Stimulated activated CD4-positive, alpha-beta T cell treated with anti-CD3 and anti-CD28 coated beads, Interleukin-15, amount 100 ng/mL, for 24 hours (primary cell): ENCODE measurements around the gene UNK.
"Not testable (repeated sequence)": the region's sequence is repeated elsewhere in the genome, so short reads cannot be mapped to it uniquely, and the experiment has no call there.

Source experiments
- DNase-seq: peaks from one replicate; pipeline ENCODE4 v3.0.0-alpha.2; 2020

Gene UNK

GRCh38 chr17:75774471-75774990 is 10.1 kb upstream of the UNK start:
- DNase-seq, result no peak

- DNase-seq, result no peak
Measured at GRCh38 chr17:75774991-75775668, 9.5 kb upstream of the UNK start.

GRCh38 chr17:75776386-75777295 is 8.0 kb upstream of the UNK start:
- DNase-seq, result no peak

GRCh38 chr17:75777296-75777922 is 7.2 kb upstream of the UNK start:
- DNase-seq, result no peak

- not testable (repeated sequence) for DNase-seq
Measured at GRCh38 chr17:75778066-75778860, 6.3 kb upstream of the UNK start.

- DNase-seq, result no peak
Measured at GRCh38 chr17:75778861-75779249, 5.8 kb upstream of the UNK start.

GRCh38 chr17:75779250-75779986 is 5.2 kb upstream of the UNK start:
- peak; percentile 94 for DNase-seq

- DNase-seq, result no peak
Measured at GRCh38 chr17:75779987-75780889, 4.4 kb upstream of the UNK start.

GRCh38 chr17:75783069-75783783 is 1.4 kb upstream of the UNK start:
- DNase-seq, result no peak

- DNase-seq, result no peak
Measured at GRCh38 chr17:75783803-75784472, 668 bp upstream of the UNK start.

- peak; percentile 90 for DNase-seq
Measured at GRCh38 chr17:75785016-75785890, 647 bp downstream of the UNK start.

GRCh38 chr17:75791254-75791653 is 6.6 kb downstream of the UNK start:
- no peak for DNase-seq

- no peak for DNase-seq
Measured at GRCh38 chr17:75793460-75793859, 8.9 kb downstream of the UNK start.

- DNase-seq, result no peak
Measured at GRCh38 chr17:75795820-75796607, 11.4 kb downstream of the UNK start.

- DNase-seq, result no peak
Measured at GRCh38 chr17:75799402-75799801, 14.8 kb downstream of the UNK start.

GRCh38 chr17:75803883-75804282 is 19.3 kb downstream of the UNK start:
- no peak for DNase-seq

- no peak for DNase-seq
Measured at GRCh38 chr17:75806822-75807500, 22.4 kb downstream of the UNK start.
